Measurements from ENCODE around the gene PRKN.

DNA sequence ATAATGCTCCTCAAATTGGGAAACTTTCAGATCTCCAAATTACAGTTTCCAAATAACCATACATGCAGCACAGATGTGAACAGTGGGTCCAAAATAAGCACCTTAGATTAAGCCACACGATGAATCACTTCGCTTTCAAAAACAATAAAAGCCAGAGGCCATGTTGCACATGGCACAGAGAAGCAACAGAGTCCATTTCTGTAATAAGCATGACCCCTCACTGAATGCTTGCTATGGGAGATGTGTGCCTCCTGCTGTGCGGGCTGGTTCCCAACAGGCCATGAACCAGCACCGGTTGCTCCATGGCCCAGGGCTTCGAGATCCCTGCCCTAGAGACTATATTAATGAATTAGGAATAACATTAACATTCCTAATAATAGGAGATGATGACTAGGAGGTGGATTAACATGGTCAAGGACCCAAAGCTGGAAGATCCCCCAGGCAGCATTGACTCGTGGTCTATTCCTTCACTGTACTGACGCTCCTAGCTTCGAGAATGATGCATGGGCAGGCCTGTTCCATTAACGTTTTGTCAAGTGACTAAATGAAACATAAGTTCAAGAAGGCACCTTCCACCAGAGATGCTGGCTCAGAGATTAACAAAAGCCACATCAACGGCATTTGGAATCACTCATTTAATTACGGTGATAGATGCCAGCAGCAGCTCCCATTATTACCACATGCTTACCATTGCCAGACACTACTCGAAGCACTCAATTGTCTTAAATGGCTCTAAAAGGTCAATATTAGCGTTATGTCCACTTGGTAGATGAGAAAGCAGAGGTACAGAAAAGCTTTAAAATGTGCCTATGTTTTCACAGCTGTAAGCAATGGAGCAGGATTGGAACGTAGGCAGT lies 983.1 kb downstream of the PRKN start:
- no peak for TF ChIP-seq GATA2 (IDR thresholded peaks at IDR 0.05; ENCODE audit: low read depth, low read length)
- TF ChIP-seq GATA3 (IDR thresholded peaks at IDR 0.05; ENCODE audit: low read depth, low read length), result no peak
